Uterus (tissue), 2 donors: ENCODE data around the gene UHRF2.

Source experiments
- CTCF ChIP-seq, 4 experiments: fragments of 200-600 bp in 2 of 4; fragments of 450-650 bp in 2 of 4; sonication (generic) in 2 of 4; IDR thresholded peaks; one replicate each; pipeline ENCODE4 v1.5.1; 2016 to 2019; ENCODE audit warnings: antibody characterized with exemption in 4 of 4, mild to moderate bottlenecking in 2 of 4, moderate library complexity in 1 of 4
- POLR2A ChIP-seq, 2 donors: fragments of 450-650 bp; IDR thresholded peaks; one replicate each; pipeline ENCODE4 v1.6.1; 2016; ENCODE audit warnings: antibody characterized with exemption in 2 of 2, mild to moderate bottlenecking in 1 of 2, moderate library complexity in 1 of 2

- no peak for TF ChIP-seq POLR2A (IDR thresholded peaks at IDR 0.05)
- TF ChIP-seq CTCF (IDR thresholded peaks at IDR 0.05), result no peak
Observed at GRCh38 chr9:6383551-6384225, 29.3 kb upstream of the UHRF2 start.
